T-helper 2 cell treated with Interferon-gamma antibody and Interleukin-4, amounts not matched to agents 100 ng/mL and 5 ng/mL, for 36 hours (primary cell): ENCODE results near the gene ZNF512B. TPM values are rescaled to one million over a fixed set of nuclear protein-coding genes. Genes with fewer than 3 reads are reported as not detected.

Experiments
- intact Hi-C: fragments of 100-400 bp; cut with micrococcal nuclease; formaldehyde crosslinking; loops from one replicate; pipeline ENCODE4 v1.15.1; 2023
- total RNA-seq: library from RNA; stranded (reverse); gene quantifications from 2 replicates; pipeline ENCODE4 v1.2.3, GENCODE V29; 2022

The ZNF512B gene
- total RNA-seq, 1 donor from 2014 or later = 26.9 TPM

DNA sequence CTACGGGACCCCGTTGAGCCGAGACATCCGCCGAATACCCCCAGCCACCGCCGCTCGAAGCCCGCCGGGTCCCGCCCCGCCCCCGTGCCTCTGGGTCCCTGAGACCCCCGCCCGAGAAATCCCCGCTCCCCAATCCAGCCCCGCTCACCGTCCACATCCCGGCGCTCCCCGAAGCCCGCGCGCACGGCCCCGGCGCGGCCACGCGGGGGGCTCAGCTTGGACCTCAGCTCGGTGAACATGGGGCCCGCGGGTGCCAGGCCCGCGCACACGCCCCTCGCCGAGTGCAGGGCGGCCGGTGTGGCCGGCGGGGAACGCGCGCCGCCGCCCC lies 9.5 kb upstream of the ZNF512B start:
- intact Hi-C loops = loop anchor here (10.0 kb wide), 2 partner anchors 324 to 544 kb away; partner anchors contain the start of genes RTEL1 and STMN3

DNA sequence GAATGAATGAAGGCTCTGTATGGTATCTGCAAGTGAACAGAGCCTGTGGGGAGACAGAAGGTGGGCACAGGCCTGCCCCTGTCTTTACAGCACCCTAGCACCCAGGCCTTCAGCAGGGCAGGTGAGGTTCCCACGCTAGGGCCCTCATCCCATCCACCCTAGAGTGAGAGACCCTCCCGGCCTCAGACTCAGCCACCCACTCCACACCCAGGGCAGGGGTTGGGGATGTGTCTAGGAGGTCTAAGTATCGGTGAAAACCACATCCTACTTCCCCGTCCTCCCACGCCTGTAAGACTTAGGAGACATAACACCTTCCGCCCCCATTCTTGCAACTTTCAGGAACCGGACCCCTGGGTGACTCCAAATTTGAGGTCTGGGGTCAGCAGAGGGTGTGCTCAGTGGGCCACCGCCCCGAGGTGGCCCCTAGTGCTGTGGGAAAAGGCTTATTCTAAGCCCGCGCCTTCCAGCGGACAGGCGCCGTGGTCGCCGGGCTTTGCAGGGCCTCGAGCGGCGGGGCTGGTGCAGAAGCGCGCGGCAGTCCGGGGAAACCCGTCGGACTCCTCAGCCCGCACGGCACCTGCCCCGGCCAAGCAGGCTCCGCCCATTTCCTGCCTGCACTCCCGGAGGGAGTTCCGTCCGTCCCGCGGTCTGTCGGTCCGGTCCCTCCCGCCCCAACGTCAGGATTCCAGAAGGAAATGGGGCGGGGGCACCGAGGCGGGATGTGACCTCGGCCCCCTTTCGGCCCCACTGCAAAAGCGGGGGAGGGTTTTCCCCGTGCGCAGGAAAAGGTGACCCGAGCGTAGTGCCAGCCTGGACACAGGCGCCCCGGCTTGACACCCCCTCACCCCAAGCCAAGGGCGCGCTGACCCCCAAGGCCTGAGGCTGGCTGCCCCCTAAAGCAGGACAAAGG lies 8.8 kb upstream of the ZNF512B start:
- intact Hi-C loops = loop anchor here (10.0 kb wide), 2 partner anchors 324 to 544 kb away; partner anchors contain the start of genes RTEL1 and STMN3

DNA sequence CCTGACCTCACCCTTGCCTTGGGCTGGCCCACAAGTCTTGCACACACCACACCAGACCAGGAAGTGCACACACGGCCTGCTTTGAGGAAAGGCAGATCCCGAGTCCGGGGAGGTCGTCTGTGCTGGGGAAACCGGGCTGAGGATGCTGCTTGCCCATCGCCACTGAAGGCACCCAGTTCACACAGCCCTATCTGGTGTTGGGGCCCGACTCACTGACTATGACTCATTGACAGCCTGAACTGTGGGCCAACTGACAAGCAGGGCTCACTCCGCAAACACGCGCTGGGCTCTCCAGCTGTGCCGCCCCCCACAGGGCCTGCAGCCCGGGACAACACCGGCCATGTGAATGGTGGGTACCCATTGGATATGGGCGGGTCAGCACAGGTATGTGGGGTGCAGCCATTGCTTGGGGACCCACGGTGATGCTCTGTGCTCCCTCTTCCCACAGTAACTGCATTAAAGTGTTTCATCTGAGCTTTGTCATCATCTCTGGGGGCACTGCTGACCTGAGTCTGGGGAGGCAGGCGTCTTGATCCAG lies 8.1 kb upstream of the ZNF512B start:
- intact Hi-C loops = loop anchor here (10.0 kb wide), 2 partner anchors 323 to 543 kb away; partner anchors contain the start of genes RTEL1 and STMN3

DNA sequence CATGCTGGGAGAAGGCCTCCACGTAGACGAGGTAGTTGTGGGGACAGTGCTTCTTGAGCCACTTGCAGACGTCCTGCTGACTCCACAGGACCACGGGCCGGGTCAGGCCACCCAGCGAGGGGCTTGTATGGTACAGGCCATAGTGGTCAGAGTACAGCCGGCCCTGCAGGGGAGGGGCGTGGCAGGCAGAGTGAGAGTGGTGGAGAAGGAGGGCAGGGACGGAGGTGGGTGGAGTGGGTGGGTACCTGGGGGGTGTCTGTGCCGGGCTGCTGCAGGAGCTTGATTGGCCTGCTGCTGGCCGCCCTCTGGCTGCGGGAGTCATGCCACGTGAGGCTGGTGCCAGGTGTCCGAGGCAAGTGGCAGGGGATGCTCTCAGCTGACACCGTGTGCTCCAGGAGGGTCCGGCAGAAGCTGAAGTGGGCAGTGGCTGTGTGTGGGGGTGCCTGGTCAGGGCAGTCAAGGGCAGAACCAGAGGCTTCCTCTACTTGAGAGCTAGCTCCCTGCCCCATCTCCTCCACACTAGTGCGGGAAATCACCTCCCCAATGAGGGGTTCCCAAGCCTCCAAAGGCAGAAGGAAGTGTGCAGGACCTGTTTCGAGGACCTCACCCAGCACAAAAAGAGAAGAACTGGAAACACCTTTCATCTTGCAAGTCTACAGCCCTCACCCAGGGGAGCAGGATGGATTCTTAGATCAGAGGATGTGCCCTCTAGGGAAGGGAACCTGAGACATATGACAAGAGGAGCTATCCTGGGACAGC lies 7.4 kb upstream of the ZNF512B start:
- intact Hi-C loops = loop anchor here (10.0 kb wide), 2 partner anchors 322 to 542 kb away; partner anchors contain the start of genes RTEL1 and STMN3

GRCh38 chr20:63976511-63976910 lies 6.8 kb upstream of the ZNF512B start:
- intact Hi-C loops = loop anchor here (10.0 kb wide), 2 partner anchors 322 to 542 kb away; partner anchors contain the start of genes RTEL1 and STMN3

DNA sequence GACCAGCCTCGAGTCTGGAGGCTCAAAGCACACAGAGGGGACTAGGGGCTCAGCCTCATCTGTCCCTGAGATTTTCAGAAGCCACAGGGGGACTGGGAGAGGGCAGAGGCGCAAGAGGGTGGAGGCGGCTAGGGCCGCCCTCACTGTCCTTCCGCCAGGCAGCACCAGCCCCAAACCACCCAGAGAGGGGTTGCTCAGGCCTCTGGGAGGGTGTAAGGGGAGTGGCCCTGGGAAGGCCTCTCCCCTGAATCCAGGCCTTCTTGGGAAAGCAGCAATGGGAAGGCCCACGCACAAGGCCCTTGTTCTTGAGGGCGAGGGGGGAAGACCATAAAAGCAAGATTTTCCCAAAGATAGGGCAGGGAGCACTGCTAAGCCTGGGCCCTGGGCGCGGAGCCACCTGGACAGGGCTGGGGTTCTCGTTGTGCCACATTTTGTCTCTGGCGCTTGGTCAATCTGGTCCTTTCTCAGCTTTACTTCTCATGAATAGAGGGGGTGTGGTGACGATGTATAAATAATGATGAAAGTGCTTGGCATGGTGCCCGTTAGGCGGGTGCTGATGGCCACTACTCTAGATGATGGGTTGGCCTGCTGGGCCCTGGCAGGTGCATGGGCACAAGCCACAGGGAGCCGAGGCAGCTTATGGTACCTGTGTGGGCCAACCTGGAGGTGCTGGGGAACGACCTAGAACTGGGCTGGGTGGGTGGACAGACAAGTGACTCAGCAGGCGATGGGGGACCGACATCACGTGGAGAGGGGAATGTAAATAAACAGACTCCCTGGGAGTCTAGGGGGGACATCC lies 4.9 kb upstream of the ZNF512B start:
- intact Hi-C loops = loop anchor here (5.0 to 10.0 kb wide), 3 partner anchors 320 to 540 kb away; partner anchors contain the start of genes PTK6, RTEL1 and STMN3

- intact Hi-C loops = loop anchor here (5.0 to 10.0 kb wide), 3 partner anchors 319 to 539 kb away; partner anchors contain the start of genes PTK6, RTEL1 and STMN3
Measured at GRCh38 chr20:63973636-63974401, 4.1 kb upstream of the ZNF512B start.

DNA sequence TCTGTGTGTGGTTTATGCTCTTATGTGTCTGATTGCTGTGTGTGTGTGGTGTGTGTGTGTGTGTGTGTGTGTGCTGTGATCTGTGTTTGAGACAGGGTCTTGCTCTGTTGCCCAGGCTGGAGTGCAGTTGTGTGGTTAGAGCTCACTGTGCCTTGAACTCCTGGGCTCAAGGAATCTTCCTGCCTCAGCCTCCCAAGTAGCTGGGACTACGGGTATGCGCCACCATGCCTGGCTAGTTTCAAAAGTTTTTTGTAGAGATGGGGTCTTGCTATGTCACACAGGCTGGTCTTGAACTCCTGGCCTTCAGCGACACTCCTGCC lies 3.4 kb upstream of the ZNF512B start:
- intact Hi-C loops = loop anchor here (5.0 to 10.0 kb wide), 3 partner anchors 318 to 538 kb away; partner anchors contain the start of genes PTK6, RTEL1 and STMN3

DNA sequence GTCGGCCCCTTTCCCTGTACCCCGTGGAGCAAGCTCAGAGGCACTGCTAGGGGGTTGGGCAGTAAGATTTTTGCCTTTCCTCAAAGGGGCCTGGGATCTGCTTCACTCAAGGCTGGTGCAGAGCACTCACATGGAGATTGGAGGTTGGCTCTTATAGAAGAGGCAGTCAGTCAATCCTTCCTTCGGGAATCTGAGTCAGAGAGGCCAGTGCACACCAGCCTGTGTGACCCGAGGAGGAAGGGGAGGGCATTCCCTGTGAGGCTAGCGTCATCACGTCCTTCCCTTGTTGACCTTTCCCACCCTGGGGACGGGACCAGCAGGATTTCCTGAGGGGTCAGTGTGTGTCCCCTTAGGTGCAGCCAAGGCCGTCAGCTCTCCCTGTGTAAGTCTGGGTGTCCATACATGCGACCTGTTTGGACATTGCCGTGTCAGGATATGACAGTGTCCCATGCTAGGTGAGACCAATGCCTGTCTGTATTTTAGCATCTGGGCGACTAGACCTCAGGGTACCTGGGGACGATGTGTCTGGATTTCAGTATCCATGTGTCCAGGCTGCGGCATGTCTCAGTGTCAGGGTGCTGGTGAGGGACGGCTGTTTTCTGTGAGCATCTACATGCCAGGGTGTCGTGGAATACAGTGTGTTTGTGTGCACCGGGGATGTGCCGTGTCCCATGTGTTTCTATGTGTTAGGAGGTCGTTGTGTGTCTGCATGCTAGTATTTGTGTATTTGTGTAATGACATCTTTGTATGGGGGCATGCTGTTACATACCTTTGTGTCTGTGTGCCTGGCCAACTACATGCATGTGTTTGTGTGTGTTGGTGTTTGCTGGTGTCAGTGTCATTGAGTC lies 2.8 kb upstream of the ZNF512B start:
- intact Hi-C loops = loop anchor here (5.0 to 10.0 kb wide), 3 partner anchors 318 to 538 kb away; partner anchors contain the start of genes PTK6, RTEL1 and STMN3

GRCh38 chr20:63971960-63972311 lies 2.2 kb upstream of the ZNF512B start:
- intact Hi-C loops = loop anchor here (5.0 to 10.0 kb wide), 3 partner anchors 317 to 537 kb away; partner anchors contain the start of genes PTK6, RTEL1 and STMN3

- intact Hi-C loops = loop anchor here (5.0 to 10.0 kb wide), 3 partner anchors 316 to 536 kb away; partner anchors contain the start of genes PTK6, RTEL1 and STMN3
Measured at GRCh38 chr20:63970714-63971431, 1.1 kb upstream of the ZNF512B start.

DNA sequence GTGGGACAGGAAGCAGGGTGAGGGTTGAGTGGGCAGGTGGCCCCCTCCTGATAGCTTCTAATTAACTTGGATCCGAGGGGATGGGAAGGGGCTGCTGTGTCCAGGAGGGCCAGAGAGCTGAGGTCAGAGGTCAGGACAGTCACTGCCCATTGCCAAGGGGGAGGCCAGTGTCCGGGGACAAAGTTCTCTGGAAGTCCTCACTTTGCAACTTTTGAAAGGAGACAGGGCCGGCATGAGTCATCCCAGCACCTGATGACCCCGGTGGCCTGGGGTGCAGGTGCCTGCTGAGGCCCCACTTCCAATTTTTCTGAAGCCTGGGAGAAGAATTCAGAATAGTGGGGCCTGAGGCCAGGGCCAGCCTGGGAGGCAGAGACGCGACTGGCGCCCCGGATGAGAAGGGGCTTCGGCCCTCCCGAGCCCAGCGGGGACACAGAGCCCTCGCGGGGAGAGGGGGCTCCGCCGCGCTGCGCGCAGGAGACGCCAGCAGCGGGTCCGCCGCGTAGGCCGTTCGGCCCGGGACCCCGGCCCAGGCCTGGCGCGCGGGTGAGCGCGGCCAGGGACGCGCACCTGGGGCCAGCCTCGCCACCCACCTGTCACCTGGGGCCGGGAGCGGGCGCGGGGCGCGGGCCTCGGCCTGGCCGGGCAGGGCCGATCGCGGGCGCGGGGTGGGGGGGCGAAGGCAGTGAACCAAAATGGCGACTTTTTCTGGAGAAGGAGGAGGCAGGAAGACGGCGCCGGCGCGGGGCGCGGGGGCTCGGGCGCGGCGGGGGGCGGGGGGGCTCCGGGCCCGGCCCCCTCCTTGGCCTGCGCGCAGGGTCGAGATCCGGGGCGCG lies 586 bp downstream of the ZNF512B start:
- intact Hi-C loops = no loop called here

DNA sequence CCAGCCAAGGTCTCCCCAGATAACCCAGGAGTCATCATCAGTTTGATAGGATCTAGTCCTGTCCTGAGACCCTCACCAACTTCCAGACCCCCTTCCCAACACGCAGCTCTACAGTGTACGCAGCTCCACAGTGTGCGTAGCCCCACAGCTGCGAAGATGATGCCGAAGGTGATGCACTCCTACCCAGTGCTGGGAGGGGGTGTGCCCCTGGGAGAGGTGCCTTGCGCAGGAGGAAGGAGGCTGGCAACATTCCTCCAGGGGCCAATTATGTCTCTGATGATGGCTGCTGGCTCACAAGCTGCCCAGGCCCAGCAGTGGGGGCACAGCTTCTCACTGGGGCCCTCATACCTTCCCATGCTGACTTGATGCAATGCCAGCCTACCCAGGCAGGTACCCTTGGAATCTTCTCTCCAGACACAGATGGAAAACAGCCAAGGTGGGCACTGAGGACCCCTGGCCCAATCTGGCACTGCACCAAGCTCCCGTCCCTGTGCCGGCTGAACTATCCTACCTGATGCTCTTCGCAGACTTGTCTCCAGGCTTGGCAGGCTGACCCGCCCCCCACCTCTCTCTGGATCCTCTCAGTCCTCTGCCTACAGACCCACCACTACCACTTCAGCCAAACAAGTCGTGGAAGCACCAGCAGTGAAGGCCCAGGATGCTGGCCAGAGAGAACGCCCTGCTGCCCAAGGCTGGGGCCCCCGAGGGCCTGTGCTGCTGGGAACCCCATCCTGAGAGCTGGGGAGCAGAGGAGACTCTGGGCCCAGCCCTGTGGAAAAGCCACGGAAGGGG lies 1.4 kb downstream of the ZNF512B start:
- intact Hi-C loops = no loop called here

DNA sequence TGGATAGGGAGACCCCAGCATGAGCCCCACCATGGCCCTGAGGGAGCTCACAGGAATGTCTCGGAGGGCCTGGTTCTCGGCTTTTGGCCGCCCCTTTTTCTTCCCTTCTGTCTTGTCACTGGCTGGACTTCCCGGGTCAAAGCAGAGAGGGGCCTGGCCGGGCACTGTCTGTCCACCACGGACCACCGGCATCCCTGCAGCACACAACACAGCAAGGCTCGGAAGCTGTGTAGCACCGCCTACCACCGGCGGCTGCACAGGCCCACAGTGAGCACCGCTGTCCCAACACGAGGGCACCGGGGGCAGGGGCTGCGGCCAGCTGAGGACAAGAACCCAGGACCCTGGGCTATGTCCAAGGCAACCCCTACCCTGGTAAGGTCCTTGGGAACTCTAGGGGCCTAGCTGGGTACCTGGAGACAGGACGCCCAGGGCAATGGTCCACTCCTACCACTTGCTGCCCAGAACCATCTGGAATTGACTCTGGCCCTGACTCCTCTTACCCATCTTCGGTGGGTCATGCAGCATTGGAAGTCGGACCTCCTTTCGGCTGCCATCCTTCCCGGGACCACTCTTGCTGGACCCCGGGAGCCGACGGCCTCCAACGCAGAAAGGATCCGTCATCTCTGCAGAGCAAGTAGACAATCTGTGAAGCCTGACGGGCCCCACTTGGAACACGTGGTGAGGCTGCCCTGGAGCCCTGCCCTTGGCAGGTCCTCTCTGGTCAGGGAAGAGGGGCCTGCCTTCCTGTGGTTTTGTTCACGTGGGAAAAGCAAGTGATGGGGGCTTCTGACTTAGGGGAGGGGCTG lies 2.2 kb downstream of the ZNF512B start:
- intact Hi-C loops = no loop called here

DNA sequence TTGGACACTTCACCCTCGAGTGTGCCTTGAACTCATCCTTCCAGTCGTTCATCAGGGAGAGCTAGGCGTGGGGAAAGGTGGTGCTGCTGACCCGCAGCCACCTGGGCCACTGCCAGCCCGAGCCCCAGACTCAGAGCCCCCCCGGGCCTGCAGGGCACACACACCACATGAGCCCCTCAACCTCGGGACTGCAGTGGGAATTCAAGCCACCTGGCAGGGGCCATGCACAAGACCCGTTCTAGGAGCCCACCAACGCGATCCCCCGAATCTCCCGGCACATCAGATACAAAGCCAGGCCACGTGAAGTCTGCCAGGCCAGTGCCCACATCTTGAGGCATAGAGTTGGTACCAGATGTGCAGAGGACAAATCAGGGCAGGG lies 2.8 kb downstream of the ZNF512B start:
- intact Hi-C loops = no loop called here
